ENCODE results near the gene CRPPA.
"Not testable (repeated sequence)": the region's sequence is repeated elsewhere in the genome, so short reads cannot be mapped to it uniquely, and the experiment has no call there.

CRPPA gene

GRCh38 chr7:16421333-16422102, at the start of gene CRPPA:
CRPPA (minus strand) TSS chr7:16421538; CDS start chr7:16421322, 216 bp downstream.
- no peak for DNase-seq

DNA sequence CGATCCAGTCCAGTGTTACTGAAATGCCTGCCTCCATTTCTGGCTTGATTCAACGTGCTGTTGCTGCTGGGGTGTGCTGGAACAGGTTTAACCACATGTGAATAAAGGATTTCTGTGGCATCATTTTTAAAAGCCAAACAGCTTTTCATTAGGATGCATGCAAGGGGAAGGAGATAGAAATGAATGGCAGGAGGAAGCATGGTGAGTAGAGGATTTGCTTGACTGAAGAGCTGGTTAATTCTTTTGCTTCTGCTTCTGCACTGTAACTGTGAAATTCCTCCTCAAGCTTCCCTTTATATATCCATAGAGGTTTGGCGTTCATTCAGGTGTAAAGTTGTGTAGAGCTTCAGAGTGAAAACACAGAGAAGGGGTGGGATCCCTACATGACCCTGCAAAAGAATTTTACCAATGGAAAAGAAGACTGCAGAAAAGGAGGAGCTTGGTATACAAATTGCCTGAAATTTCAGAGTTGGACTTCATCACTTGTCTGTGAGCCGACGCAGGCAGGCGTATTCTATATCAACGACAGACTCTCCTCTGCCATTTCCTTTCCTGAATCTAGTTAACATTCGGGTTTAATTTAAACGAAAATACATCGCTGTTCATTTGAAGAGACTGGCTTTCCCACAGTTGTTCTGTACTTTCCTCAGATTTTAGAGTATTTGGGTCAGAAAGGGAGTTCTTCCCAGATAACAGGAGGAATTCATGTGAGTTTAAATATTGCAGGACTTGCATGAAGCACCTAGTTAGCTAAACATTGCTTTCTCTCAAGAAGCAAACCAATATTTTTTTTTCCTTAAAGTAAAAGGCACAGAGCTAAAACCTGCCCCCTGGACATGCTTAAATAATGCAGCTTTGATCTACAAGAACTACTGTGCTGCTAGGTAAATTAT, 44.4 kb upstream of the CRPPA start, which contains the start of gene SOSTDC1:
Gene SOSTDC1, minus strand, starts transcription at position 270 of the 893 bp plus-strand sequence. Its CDS starts 70 bp downstream, at position 200.
- no peak for DNase-seq

DNA sequence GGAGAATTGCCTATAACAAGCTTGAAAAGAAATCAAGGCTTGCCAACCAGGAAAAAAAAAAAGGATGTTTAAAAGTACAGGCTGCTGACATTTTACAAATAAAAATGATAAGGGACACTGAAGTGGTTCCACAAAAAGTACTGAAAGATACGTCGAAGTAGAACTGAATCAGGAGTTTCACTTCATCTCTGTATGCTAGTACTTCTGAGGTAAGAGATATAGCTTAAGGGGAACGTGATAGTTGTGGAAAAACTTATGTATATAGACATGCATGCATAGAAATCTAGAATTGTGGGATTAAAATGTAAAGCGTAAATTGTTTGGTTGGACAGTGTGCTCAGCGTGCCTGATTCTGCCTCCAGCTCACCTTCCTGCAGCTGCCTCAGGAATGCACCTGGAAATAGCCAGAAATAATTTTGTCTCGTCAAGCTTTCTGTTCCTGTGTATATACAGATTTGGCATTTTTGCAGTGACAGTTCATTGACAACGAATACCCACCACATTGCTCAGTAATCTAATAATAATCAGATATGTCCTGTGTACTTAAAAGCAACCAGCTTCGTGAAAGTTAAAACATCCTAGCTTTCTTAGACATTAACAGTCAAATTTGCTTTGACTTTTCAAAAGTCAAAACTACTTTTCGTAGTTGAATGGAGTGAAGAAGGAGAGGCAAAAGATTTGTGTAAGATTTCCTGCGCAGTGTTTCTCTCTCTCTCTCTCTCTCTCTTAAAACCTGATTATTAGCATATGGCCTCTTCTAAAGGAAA, 42.8 kb upstream of the CRPPA start:
- DNase-seq = no peak

- DNase-seq = no peak
These were observed 42.2 kb upstream of the CRPPA start for GRCh38 chr7:16463520-16463919.

DNA sequence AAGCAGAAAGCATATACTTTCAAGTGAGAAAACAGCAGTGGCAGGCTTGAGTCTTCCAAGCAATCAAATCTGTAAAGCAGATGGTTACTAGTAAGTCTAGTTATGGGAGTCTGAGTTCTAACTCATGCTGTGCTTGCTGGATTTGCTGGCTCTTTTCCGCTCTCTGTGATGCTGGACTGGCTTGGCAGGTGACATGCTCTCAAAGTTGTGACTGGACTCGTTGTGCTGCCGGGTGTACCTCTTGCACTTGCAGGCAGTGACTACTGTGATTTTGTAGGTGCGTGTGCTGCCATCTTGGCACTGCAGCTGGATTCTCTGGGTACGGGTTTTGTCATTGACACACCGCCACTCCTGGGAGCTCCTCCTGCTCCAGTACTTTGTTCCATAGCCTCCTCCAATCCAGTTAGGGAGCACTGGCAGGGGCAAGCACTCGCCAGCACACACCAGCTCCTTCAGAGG, 41.1 kb upstream of the CRPPA start:
- no peak for DNase-seq

DNA sequence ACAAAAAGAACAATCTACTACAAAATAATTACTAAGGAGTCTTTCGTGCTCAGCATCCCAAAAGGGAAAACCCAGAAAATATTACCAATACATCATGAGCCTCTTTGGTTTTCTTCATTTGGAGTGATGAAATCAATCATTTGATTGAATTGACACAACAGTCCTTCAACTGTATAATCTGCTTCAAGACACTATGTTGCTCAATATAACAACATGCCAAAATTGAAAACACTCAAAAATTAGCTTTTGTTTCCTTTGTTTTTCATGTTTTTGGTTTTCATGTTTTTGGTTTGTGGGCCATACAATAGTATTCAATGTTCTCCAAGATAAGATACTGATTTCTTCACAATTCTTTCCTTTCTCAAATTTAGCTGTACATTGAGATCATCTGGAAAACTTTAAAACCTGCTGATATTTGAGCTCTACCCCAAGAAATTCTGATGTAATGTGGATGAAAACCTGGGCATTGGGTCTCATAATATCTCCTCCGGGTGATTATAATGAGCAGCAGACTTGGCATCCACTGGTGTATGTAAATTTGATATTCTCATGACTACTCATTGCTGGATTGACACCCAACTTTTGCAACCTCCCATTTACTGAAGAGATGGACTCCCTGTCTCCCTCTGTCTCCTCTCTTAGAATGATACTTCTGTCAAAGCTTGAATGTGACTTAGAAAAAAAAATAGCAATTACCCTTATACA, 39.6 kb upstream of the CRPPA start:
- no peak for DNase-seq

DNA sequence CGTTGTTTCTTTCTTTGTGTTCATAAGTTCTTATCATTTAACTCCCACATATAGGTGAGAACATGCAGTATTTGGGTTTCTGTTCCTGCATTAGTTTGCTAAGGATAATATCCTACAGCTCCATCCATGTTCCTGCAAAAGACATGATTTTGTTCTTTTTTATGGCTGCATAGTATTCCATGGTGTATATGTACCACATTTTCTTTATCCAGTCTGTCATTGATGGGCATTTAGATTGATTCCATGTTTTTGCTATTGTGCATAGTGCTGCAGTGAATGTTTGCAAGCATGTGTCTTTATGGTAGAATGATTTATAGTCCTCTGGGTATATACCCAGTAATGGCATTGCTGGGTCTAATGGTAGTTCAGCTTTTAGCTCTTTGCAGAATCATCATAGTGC, 35.0 kb upstream of the CRPPA start:
- DNase-seq = not testable (repeated sequence)

- no peak for DNase-seq
These were observed 34.3 kb upstream of the CRPPA start for GRCh38 chr7:16455591-16455990.

GRCh38 chr7:16450366-16450765, 29.0 kb upstream of the CRPPA start:
- no peak for DNase-seq

DNA sequence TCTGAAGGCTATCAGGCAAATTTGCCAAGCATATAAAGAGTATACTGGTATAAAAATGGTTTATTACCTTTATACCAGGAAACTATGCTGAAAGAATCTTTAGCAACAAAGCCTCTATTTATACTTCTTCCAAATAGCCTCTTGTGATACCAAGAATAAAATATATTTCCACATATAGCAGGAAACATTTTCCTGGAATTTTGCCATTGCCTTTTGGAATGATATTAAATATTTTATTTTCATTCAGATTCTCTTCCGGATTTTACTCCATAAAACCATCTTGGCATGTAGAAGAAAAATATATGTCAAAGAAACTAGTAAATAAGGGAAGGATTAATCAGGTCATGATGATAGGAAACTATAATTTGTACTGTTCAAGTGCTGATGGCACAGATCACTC, 26.5 kb upstream of the CRPPA start:
- no peak for DNase-seq

DNA sequence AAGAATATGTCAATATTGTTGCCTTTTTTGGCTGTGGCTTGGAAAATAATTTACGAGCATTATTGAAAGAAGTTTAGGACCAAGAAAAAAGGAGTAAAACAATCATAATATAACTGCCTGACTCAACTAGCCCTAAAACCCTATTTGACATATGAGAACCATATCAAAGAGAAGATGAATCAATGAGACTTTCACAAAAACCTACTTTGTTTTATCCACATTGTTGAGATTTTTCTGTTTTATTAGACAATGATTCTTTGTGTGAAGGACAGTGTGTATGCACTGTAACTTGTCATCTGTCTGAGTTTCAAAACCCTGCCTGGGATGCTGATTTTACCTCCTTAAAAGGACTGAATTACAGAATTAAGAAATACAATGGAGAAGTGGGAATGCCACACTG, 25.2 kb upstream of the CRPPA start:
- no peak for DNase-seq

DNA sequence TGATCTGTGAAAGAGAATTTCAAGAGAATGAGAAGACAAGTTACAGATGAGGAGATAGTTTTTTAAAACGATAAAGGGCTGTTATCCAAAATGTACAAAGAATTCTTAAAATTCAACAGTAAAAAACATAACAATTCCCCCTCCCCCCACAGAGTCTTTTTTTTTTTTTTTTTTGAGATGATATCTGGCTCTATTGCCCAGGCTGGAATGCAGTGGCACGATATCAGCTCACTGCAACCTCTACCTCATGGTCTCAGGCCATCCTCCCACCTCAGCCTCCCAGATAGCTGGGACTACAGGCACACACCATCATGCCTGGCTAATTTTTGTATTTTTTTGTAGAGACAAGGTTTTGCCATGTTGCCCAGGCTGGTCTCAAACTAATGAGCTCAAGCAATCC, 22.5 kb upstream of the CRPPA start:
- DNase-seq = not testable (repeated sequence)

DNA sequence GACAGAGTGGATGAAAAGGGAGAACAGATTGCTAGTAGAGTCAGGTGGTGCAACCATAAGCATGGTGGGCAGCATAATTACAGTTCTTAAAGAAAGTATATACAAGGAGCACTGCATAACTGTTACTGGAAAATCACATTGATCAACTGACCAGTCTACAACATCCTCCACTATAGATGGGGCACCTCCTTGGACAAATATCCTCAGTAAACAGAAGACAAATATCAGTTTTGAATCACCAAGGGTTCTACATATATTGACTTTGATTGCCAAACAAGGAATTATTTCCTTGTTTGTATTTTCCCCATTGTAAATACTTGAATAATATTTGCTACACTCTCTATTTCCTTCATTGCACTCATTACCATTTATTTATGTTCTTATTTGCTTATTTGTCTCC, 17.6 kb upstream of the CRPPA start:
- no peak for DNase-seq

DNA sequence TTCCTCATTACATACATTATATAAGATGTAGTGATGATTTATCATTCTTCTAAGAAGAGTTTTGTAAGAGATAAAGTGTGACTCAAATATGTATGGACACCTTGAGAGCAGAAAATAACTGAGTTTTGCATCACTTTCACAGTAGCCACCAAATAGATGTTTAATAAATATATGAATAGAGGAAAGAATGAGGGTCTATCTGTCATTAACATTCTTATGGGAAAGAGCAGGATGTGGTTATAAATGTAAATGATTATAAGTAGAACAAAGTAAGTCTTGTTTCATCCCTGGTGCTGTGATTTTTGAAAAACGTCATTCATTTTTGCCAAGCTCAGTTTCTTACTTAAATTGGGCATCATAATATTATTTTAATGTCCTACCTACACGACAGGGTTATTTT, 15.0 kb upstream of the CRPPA start:
- no peak for DNase-seq

DNA sequence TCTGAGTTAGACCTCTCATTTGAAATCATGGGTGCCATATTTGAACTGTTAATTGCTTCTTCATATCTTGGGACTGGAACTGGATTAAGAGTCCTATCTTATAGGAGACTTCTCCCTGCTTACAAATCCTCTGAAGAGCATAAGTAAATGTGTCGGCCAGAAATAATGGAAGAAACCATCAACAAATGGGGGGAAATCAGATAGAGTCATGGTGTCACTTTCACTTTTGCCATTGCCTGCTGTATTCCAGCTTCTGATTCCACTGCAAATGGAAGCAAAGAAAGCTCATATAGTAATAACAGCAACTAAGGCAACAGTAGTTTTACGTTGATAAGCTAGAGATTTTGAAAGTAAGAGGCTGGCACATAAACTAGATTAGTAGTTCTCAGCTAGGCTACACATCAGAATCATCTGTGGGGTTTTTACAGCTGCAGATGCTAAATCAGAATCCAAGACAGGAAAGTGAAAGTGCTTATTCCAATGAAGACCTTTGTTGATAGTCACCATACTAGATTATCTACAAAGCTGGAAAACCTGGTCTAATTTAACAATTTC, 12.3 kb upstream of the CRPPA start:
- no peak for DNase-seq

GRCh38 chr7:16432425-16432731, 11.0 kb upstream of the CRPPA start:
- DNase-seq = no peak

GRCh38 chr7:16431646-16432424, 10.5 kb upstream of the CRPPA start:
- DNase-seq = no peak

DNA sequence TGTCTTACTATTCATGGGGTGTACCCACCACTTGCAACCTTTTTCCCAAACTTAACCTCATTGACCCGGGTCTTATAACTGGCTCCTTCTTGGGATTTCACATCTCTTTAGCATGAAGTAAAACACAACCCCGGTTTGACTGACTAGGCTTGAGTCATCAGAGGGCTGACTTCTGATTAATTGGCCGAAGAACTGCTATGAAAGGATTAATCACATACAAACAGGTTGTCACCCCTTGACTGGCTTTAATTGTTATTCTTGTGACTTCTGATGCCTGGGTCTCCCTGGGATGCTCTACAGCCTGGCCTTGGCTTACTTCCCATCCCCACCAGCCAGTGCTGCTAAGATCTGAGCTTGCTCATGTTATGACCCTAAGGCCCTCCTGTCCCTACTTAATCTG, 8.8 kb upstream of the CRPPA start:
- no peak for DNase-seq

GRCh38 chr7:16428672-16429071, 7.3 kb upstream of the CRPPA start:
- no peak for DNase-seq

- DNase-seq = no peak
These were observed 6.8 kb upstream of the CRPPA start for GRCh38 chr7:16428182-16428581.

DNA sequence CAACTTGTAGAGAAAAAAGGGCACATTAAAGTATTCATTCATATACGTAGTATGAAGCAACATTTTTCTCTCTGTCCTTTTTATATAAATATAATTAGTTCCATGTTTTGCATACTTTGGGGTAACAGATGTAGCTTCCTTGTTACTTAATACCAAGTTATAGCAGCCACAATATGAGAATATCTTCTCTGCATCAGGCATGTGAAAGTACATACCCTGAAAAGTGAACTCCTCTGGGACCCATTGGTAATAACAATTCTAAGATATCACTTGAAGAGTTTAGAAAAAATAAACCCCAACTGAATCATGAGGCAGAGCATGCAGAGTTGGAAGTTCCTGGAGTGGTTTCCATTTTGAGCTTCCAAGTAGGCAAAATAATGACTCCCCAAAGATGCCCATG, 2.4 kb upstream of the CRPPA start:
- no peak for DNase-seq

Measured in cerebellar nuclear complex (tissue), 1 donor.